ENCODE results near the gene NPTX1.

The NPTX1 gene

GRCh38 chr17:80504686-80505413, 28.4 kb upstream of the NPTX1 start:
- no peak for DNase-seq (ENCODE audit: low read depth in 2 of 2, low spot score in 1 of 2)

GRCh38 chr17:80503921-80504320, 27.5 kb upstream of the NPTX1 start:
- no peak for DNase-seq (ENCODE audit: low read depth in 2 of 2, low spot score in 1 of 2)

- no peak for DNase-seq (ENCODE audit: low read depth in 2 of 2, low spot score in 1 of 2)
Measured at GRCh38 chr17:80503031-80503430, 26.6 kb upstream of the NPTX1 start.

GRCh38 chr17:80502578-80502877, 26.1 kb upstream of the NPTX1 start:
- DNase-seq (ENCODE audit: low read depth in 2 of 2, low spot score in 1 of 2), result no peak

GRCh38 chr17:80501741-80502577, 25.6 kb upstream of the NPTX1 start:
- DNase-seq (ENCODE audit: low read depth in 2 of 2, low spot score in 1 of 2), result no peak

- DNase-seq (ENCODE audit: low read depth in 2 of 2, low spot score in 1 of 2), result no peak
Measured at GRCh38 chr17:80499961-80500665, 23.7 kb upstream of the NPTX1 start.

- no peak for DNase-seq (ENCODE audit: low read depth in 2 of 2, low spot score in 1 of 2)
Measured at GRCh38 chr17:80499560-80499959, 23.2 kb upstream of the NPTX1 start.

- no peak for DNase-seq (ENCODE audit: low read depth in 2 of 2, low spot score in 1 of 2)
Measured at GRCh38 chr17:80498920-80499410, 22.6 kb upstream of the NPTX1 start.

- DNase-seq (ENCODE audit: low read depth in 2 of 2, low spot score in 1 of 2), result no peak
Measured at GRCh38 chr17:80498242-80498919, 22.0 kb upstream of the NPTX1 start.

GRCh38 chr17:80497726-80498241, 21.4 kb upstream of the NPTX1 start:
- DNase-seq (ENCODE audit: low read depth in 2 of 2, low spot score in 1 of 2), result no peak

- no peak for DNase-seq (ENCODE audit: low read depth in 2 of 2, low spot score in 1 of 2)
Measured at GRCh38 chr17:80494547-80494946, 18.1 kb upstream of the NPTX1 start.

GRCh38 chr17:80492343-80493136, 16.1 kb upstream of the NPTX1 start:
- no peak for DNase-seq (ENCODE audit: low read depth in 2 of 2, low spot score in 1 of 2)

- no peak for DNase-seq (ENCODE audit: low read depth in 2 of 2, low spot score in 1 of 2)
Measured at GRCh38 chr17:80491478-80492342, 15.3 kb upstream of the NPTX1 start.

GRCh38 chr17:80487511-80487910, 11.1 kb upstream of the NPTX1 start:
- DNase-seq (ENCODE audit: low read depth in 2 of 2, low spot score in 1 of 2), result no peak

- DNase-seq (ENCODE audit: low read depth in 2 of 2, low spot score in 1 of 2), result no peak
Measured at GRCh38 chr17:80486692-80487091, 10.3 kb upstream of the NPTX1 start.

- DNase-seq (ENCODE audit: low read depth in 2 of 2, low spot score in 1 of 2), result no peak
Measured at GRCh38 chr17:80485846-80486245, 9.4 kb upstream of the NPTX1 start.

- DNase-seq (ENCODE audit: low read depth in 2 of 2, low spot score in 1 of 2), result no peak
Measured at GRCh38 chr17:80482555-80483308, 6.3 kb upstream of the NPTX1 start.

GRCh38 chr17:80482058-80482318, 5.6 kb upstream of the NPTX1 start:
- no peak for DNase-seq (ENCODE audit: low read depth in 2 of 2, low spot score in 1 of 2)
